Spleen (tissue), 7 donors: ENCODE results near the gene PAX6.

Source experiments
- CTCF ChIP-seq, 11 experiments: fragments of 200-600 bp in 7 of 11; fragments of 450-650 bp in 4 of 11; sonication (generic) in 4 of 11; IDR thresholded peaks in 8 of 11; conservative IDR thresholded peaks in 3 of 11; 1 replicate in 7 of 11; 2 replicates in 4 of 11; pipeline versions ENCODE4 v1.4.0 to v1.8.0; 2016 to 2021; ENCODE audit warnings: antibody characterized with exemption in 11 of 11, inconsistent platforms in 4 of 11, mild to moderate bottlenecking in 1 of 11
- POLR2A ChIP-seq, 3 donors: fragments of 450-650 bp; IDR thresholded peaks; one replicate each; pipeline ENCODE4 v1.5.1; 2017; ENCODE audit warnings: antibody characterized with exemption in 3 of 3, mild to moderate bottlenecking in 1 of 3
- donor health status: DM: no; HTN: no; CAD: no; lungs with moderate emphysema.
- donor health status: DM: no; HTN: no; CAD: no.
- donor health status: DM: no; HTN: no; CAD: no.

- no peak for TF ChIP-seq CTCF (IDR thresholded peaks at IDR 0.05 in 8 of 11, conservative IDR thresholded peaks at IDR 0.05 in 3 of 11)
- TF ChIP-seq POLR2A (IDR thresholded peaks at IDR 0.05), result no peak
These were observed 14.0 kb upstream of the PAX6 start for GRCh38 chr11:31824879-31825837.
